Chondrocyte (in vitro differentiated cells): Measurements from ENCODE around the gene RNPS1. TPM values are rescaled to one million over a fixed set of nuclear protein-coding genes. Genes with fewer than 3 reads are reported as not detected.

Experiments
- DNase-seq: peaks from one replicate; pipeline ENCODE4 v3.0.0; 2021; ENCODE audit warnings: mixed read lengths, low spot score
- H3K27ac Mint-ChIP-seq: one replicate; pipeline ENCODE4 v1.8.0; 2021; ENCODE audit warnings: mild to moderate bottlenecking, moderate library complexity, mixed read lengths; ENCODE audit not compliant: unreplicated experiment
- H3K27me3 Mint-ChIP-seq: 2 replicates; pipeline ENCODE4 v1.8.0; 2021; ENCODE audit warnings: low read depth, mixed read lengths
- H3K36me3 Mint-ChIP-seq: 2 replicates; pipeline ENCODE4 v1.8.0; 2021; ENCODE audit warnings: low read depth, mixed read lengths
- H3K4me1 Mint-ChIP-seq: 2 replicates; pipeline ENCODE4 v1.8.0; 2021; ENCODE audit warnings: low read depth, mild to moderate bottlenecking, mixed read lengths
- H3K4me3 Mint-ChIP-seq: one replicate; pipeline ENCODE4 v1.8.0; 2021; ENCODE audit warnings: mild to moderate bottlenecking, moderate library complexity, mixed read lengths; ENCODE audit not compliant: unreplicated experiment
- H3K9me3 Mint-ChIP-seq: 2 replicates; pipeline ENCODE4 v1.8.0; 2021; ENCODE audit warnings: low read depth, mixed read lengths
- total RNA-seq: library from RNA; stranded (reverse); gene quantifications from 3 replicates; pipeline ENCODE4 v1.2.1, GENCODE V29; 2021
- TF ChIP-seq, protein P1 (sequence below): fragments of 200-600 bp; sonication (generic); IDR thresholded peaks from 2 replicates; pipeline ENCODE4 v1.5.0; 2021; ENCODE audit warnings: antibody characterized with exemption, mild to moderate bottlenecking, moderate library complexity

RNPS1 gene
- total RNA-seq, 1 donor from 2014 or later, result 109 TPM

DNA sequence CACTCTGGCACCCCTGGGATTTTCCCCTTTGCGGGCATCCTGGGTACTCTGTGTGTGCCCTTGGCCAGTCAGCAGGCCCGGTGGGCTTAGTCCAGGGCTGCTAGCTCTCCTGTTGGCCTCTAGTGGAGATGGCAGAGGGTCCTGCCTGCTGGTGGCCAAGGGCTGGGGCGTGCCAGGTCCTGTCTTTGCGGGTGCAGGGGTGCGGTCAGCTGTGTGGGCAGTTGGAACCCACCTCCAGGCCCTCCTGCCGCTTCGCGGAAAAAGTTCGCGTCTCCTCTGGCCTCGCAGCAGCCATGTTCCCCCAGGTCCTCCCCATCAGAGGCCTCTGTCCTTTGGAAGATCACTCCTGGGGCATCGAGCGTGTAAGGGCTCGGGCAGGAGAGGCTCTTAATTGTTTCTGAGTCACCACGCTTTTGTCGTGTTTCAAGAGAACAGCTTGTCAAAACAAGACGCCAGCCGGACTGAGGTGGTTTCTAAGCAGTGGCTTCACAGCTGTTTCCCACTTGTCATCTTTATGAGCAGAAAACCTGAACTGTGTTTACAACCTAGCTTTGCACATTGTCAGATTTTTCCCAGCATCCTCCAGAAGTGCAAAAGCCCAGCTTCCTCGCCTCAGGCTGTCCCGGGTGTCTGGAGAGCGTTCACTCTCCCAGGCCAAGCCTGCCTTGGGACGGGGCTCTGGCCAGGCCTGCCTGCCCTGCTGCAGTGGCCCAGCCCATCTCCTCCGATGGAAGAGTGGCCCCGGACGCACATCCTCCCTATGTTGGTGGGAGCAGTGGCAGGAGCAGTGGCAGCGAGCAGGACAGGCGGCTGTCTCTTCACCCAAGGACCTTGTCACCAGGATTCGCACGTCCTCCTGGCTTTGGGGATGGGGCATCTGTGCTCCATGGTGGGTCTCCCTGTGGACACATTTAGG, 36.7 kb downstream of the RNPS1 start:
- no peaks in the 10 kb centered on the region for H3K9me3 Mint-ChIP-seq
- no peak overlapping the region for H3K4me3 Mint-ChIP-seq
- peaks cover 13% of the 10 kb centered on the region for H3K36me3 Mint-ChIP-seq
- peaks cover 2% of the 10 kb centered on the region for H3K4me1 Mint-ChIP-seq
- no peaks in the 10 kb centered on the region for H3K27me3 Mint-ChIP-seq
- TF ChIP-seq, protein P1, sequence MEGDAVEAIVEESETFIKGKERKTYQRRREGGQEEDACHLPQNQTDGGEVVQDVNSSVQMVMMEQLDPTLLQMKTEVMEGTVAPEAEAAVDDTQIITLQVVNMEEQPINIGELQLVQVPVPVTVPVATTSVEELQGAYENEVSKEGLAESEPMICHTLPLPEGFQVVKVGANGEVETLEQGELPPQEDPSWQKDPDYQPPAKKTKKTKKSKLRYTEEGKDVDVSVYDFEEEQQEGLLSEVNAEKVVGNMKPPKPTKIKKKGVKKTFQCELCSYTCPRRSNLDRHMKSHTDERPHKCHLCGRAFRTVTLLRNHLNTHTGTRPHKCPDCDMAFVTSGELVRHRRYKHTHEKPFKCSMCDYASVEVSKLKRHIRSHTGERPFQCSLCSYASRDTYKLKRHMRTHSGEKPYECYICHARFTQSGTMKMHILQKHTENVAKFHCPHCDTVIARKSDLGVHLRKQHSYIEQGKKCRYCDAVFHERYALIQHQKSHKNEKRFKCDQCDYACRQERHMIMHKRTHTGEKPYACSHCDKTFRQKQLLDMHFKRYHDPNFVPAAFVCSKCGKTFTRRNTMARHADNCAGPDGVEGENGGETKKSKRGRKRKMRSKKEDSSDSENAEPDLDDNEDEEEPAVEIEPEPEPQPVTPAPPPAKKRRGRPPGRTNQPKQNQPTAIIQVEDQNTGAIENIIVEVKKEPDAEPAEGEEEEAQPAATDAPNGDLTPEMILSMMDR, result no peak
- no peak overlapping the region for H3K27ac Mint-ChIP-seq
- DNase-seq, result no peak

GRCh38 chr16:2230376-2230775, 37.5 kb downstream of the RNPS1 start:
- TF ChIP-seq, protein P1, result no peak
- Mint-ChIP-seq H3K4me3 (no peak overlapping the region), H3K4me1 (peaks cover 7% of the 10 kb centered on the region), H3K36me3 (peaks cover 13% of the 10 kb centered on the region), H3K9me3 (no peaks in the 10 kb centered on the region), H3K27me3 (no peaks in the 10 kb centered on the region), H3K27ac (no peak overlapping the region)
- DNase-seq, result no peak

DNA sequence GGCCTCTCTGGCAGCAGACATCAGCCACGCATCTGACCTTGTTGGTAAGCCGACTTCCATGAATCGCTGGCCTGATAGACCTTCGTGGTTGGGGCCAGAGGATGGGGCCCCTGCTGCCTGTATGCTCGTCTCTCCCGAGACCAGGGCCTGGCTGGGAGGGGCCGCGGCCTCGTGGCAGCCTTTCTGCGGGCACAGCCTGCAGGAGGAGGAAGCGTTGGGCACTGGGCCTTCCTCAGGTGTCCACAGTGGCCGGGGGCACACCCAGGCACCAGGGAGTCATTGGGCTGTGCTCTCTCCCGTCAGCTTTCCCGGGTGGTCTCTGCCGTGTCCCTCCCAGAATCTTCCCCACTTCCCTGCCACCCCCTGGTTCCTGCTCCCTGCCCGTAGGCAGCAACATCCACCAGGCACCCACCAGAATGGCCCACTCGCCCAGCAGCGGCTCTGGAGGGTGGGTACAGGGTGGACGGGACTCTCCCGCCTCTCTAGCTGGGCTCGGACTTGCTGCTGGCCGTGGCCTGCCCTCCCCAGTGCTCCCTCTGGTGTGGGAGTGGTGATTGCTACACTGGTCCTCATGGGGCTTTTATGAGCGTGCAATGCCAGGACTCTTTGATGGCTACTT, 38.2 kb downstream of the RNPS1 start:
- Mint-ChIP-seq H3K36me3 (peaks cover 11% of the 10 kb centered on the region), H3K9me3 (no peaks in the 10 kb centered on the region), H3K4me3 (no peak overlapping the region), H3K27ac (no peak overlapping the region), H3K27me3 (no peaks in the 10 kb centered on the region), H3K4me1 (peaks cover 11% of the 10 kb centered on the region)
- no peak for DNase-seq
- TF ChIP-seq, protein P1, result no peak

- peaks cover 17% of the 10 kb centered on the region for H3K4me1 Mint-ChIP-seq
- no peak overlapping the region for H3K4me3 Mint-ChIP-seq
- H3K27ac Mint-ChIP-seq, result no peak overlapping the region
- H3K9me3 Mint-ChIP-seq, result no peaks in the 10 kb centered on the region
- DNase-seq, result no peak
- no peaks in the 10 kb centered on the region for H3K27me3 Mint-ChIP-seq
- H3K36me3 Mint-ChIP-seq, result peaks cover 11% of the 10 kb centered on the region
- TF ChIP-seq, protein P1, result no peak
These were observed 38.8 kb downstream of the RNPS1 start for GRCh38 chr16:2229091-2229490.

GRCh38 chr16:2228161-2228824, 39.6 kb downstream of the RNPS1 start:
- Mint-ChIP-seq H3K9me3 (no peaks in the 10 kb centered on the region), H3K36me3 (peaks cover 8% of the 10 kb centered on the region), H3K4me1 (peaks cover 18% of the 10 kb centered on the region), H3K4me3 (no peak overlapping the region), H3K27ac (no peak overlapping the region), H3K27me3 (no peaks in the 10 kb centered on the region)
- TF ChIP-seq, protein P1, result no peak
- DNase-seq, result no peak
